K562 (cell line): ENCODE data around the gene BRD3. TPM values are rescaled to one million over a fixed set of nuclear protein-coding genes. Genes with fewer than 3 reads are reported as not detected.

Experiments used
- ATAC-seq: fragments of 200-7000 bp; cut with Tn5 transposase; 3 replicates; pipeline ENCODE4 v1.9.1; 2020; ENCODE audit warnings: moderate library complexity
- BruUV-seq: library from RNA; stranded (reverse); fragments of 400-500 nt; replicated peaks from 2 replicates; lab custom pipeline; 2021; lab: Mats Ljungman, UMichigan
- CTCF ChIA-PET: fragments of 300-600 bp; formaldehyde crosslinking; extraction: SDS; loops from one replicate; lab custom pipeline; 2021; ENCODE audit warnings: low intra/inter-chr PET ratio; lab: Yijun Ruan, JAX
- POLR2A ChIA-PET: fragments of 300-600, 350-650 bp; sonication (Branson Sonifier 250); formaldehyde crosslinking; extraction: SDS; loops from one replicate; lab custom pipeline; 2021; ENCODE audit warnings: antibody characterized with exemption, inconsistent platforms; lab: Yijun Ruan, JAX
- DNase-seq, 4 experiments: peaks; one replicate each; pipeline versions ENCODE4 v3.0.0 to v3.0.0-alpha.2; 2011 to 2018; ENCODE audit warnings: low spot score in 3 of 4, mixed read lengths in 3 of 4; ENCODE audit errors: extremely low read depth in 1 of 4
- FAIRE-seq: peaks from 2 replicates; lab custom pipeline; 2011; peaks lifted over from hg19 to GRCh38; lab: Jason Lieb, UNC
- H2AFZ ChIP-seq: 2 replicates; pipeline ENCODE4 v1.6.0; 2011; ENCODE audit warnings: low read depth, low read length, control low read depth, inconsistent platforms
- H3K27ac ChIP-seq: fragments of 200-600 bp; 3 replicates; pipeline ENCODE4 v1.8.0; 2011; ENCODE audit warnings: low read depth, mild to moderate bottlenecking, control low read depth, inconsistent platforms, low read length, moderate library complexity, mixed read lengths; ENCODE audit errors: extremely low read depth
- H3K27me3 ChIP-seq, 2 experiments: fragments of 300-600 bp in 1 of 2; 2 replicates in 1 of 2; 3 replicates in 1 of 2; pipeline versions ENCODE4 v1.6.0 to v1.8.0; 2011; ENCODE audit warnings: inconsistent platforms in 2 of 2, low read length in 2 of 2, mild to moderate bottlenecking in 1 of 2, mixed read lengths in 1 of 2, moderate library complexity in 1 of 2; ENCODE audit not compliant: control insufficient read depth in 2 of 2, insufficient read depth in 2 of 2
- H3K36me3 ChIP-seq: fragments of 300-600 bp; 3 replicates; pipeline ENCODE4 v1.8.0; 2011; ENCODE audit warnings: mild to moderate bottlenecking, low read length, inconsistent platforms; ENCODE audit not compliant: control insufficient read depth, insufficient read depth
- H3K4me1 ChIP-seq, 2 experiments: fragments of 200-600 bp in 1 of 2; replicated peaks in 1 of 2; 2 replicates in 1 of 2; 3 replicates in 1 of 2; pipeline versions ENCODE4 v1.5.1 to v1.8.0; 2011; ENCODE audit warnings: inconsistent platforms in 2 of 2, low read length in 2 of 2, mild to moderate bottlenecking in 1 of 2, mixed read lengths in 1 of 2, moderate library complexity in 1 of 2; ENCODE audit not compliant: control insufficient read depth in 2 of 2, insufficient read depth in 2 of 2
- H3K4me2 ChIP-seq: 2 replicates; pipeline ENCODE4 v1.6.1; 2011; ENCODE audit warnings: low read length, control low read depth, inconsistent platforms, mixed read lengths; ENCODE audit not compliant: insufficient read depth
- H3K4me3 ChIP-seq: fragments of 200-600 bp; sonication (generic), shearing (Covaris generic); 2 replicates; pipeline ENCODE4 v1.5.1; 2016; ENCODE audit warnings: control low read depth, inconsistent platforms
- H3K79me2 ChIP-seq: fragments of 200-600 bp; 3 replicates; pipeline ENCODE4 v1.8.0; 2011; ENCODE audit warnings: low read length, inconsistent platforms; ENCODE audit not compliant: control insufficient read depth, insufficient read depth
- H3K9ac ChIP-seq, 2 experiments: 2 replicates each; pipeline versions ENCODE4 v1.6.0 to v1.6.1; 2011; ENCODE audit warnings: low read depth in 2 of 2, low read length in 2 of 2, control low read depth in 1 of 2, inconsistent platforms in 1 of 2, mild to moderate bottlenecking in 1 of 2, mixed read lengths in 1 of 2; ENCODE audit not compliant: insufficient read depth in 1 of 2
- H3K9me1 ChIP-seq: one replicate; pipeline ENCODE4 v1.6.0; 2011; ENCODE audit warnings: inconsistent platforms, mild to moderate bottlenecking, low read length, moderate library complexity; ENCODE audit not compliant: control insufficient read depth, insufficient read depth
- H3K9me3 ChIP-seq: replicated peaks from 2 replicates; pipeline ENCODE4 v1.5.1; 2011; ENCODE audit warnings: low read depth, low read length, inconsistent platforms; ENCODE audit not compliant: control insufficient read depth, insufficient read depth
- H4K20me1 ChIP-seq: replicated peaks from 2 replicates; pipeline ENCODE4 v1.6.1; 2011; ENCODE audit warnings: low read length, inconsistent platforms, mixed read lengths; ENCODE audit not compliant: control insufficient read depth, insufficient read depth
- CREM ChIP-seq: IDR thresholded peaks from 2 replicates; pipeline ENCODE4 v1.6.1; 2014; ENCODE audit warnings: antibody characterized with exemption, low read depth
- CXXC5 ChIP-seq: fragments of 250-450 bp; sonication (Bioruptor Pico); IDR thresholded peaks from 2 replicates; pipeline ENCODE4 v1.8.0; 2022; ENCODE audit warnings: inconsistent platforms, mild to moderate bottlenecking, moderate library complexity
- EHMT2 ChIP-seq: fragments of 450-650 bp; IDR thresholded peaks from 2 replicates; pipeline ENCODE4 v1.6.1; 2018; ENCODE audit warnings: antibody characterized with exemption
- ETV1 ChIP-seq: fragments of 450-650 bp; conservative IDR thresholded peaks from 2 replicates; pipeline ENCODE4 v1.6.1; 2016; ENCODE audit warnings: missing genetic modification characterization, control low read depth, low read depth, missing compliant biosample characterization
- GATA2 ChIP-seq: sonication (generic); formaldehyde crosslinking; IDR thresholded peaks from 2 replicates; pipeline ENCODE4 v1.4.0; 2020; ENCODE audit warnings: mild to moderate bottlenecking, missing genetic modification reagents
- PRMT5 ChIP-seq: sonication (generic); formaldehyde crosslinking; IDR thresholded peaks from 2 replicates; pipeline ENCODE4 v1.5.0; 2020; ENCODE audit warnings: missing genetic modification reagents
- PYGO2 ChIP-seq: fragments of 450-650 bp; IDR thresholded peaks from 2 replicates; pipeline ENCODE4 v1.6.1; 2016; ENCODE audit warnings: mild to moderate bottlenecking, missing genetic modification characterization, moderate library complexity, missing compliant biosample characterization
- SMARCA4 ChIP-seq: fragments of 450-650 bp; IDR thresholded peaks from 2 replicates; pipeline ENCODE4 v1.6.1; 2016
- SMC3 ChIP-seq: conservative IDR thresholded peaks from 2 replicates; pipeline ENCODE4 v1.6.1; 2011; ENCODE audit warnings: low read depth, low read length, improper control_type of control experiment; ENCODE audit not compliant: insufficient read depth
- SREBF2 ChIP-seq: sonication (generic); formaldehyde crosslinking; IDR thresholded peaks from 2 replicates; pipeline ENCODE4 v1.4.0; 2020; ENCODE audit warnings: mild to moderate bottlenecking, missing genetic modification reagents
- YY1 ChIP-seq, 3 experiments: IDR thresholded peaks; 2 replicates each; pipeline ENCODE4 v1.6.1; 2011; ENCODE audit warnings: low read length in 2 of 3, mild to moderate bottlenecking in 2 of 3, moderate library complexity in 2 of 3, borderline replicate concordance in 1 of 3, control low read depth in 1 of 3, low read depth in 1 of 3; ENCODE audit not compliant: insufficient read depth in 3 of 3, insufficient replicate concordance in 2 of 3, control insufficient read depth in 1 of 3, insufficient read length in 1 of 3; ENCODE audit errors: extremely low read depth in 1 of 3
- ZNF277 ChIP-seq: fragments of 250-450 bp; sonication (Bioruptor Pico); IDR thresholded peaks from 2 replicates; pipeline ENCODE4 v1.8.0; 2022; ENCODE audit warnings: inconsistent platforms, mild to moderate bottlenecking, moderate library complexity, borderline replicate concordance
- WGBS: fragments of 100-300 bp; shearing (Covaris generic); methylation state at CpG from one replicate; pipeline ENCODE4 v1.1.6; 2016; ENCODE audit warnings: low coverage, mixed read lengths; ENCODE audit not compliant: insufficient coverage; ENCODE audit errors: missing lambda C conversion rate; 5-methylcytosine and 5-hydroxymethylcytosine counted together
- in situ Hi-C: fragments of 300-500 bp; cut with MboI; formaldehyde crosslinking; loops from 4 replicates; pipeline ENCODE4 v1.15.0; 2018; ENCODE audit warnings: inconsistent platforms, mixed read lengths
- intact Hi-C: fragments of 100-400 bp; cut with micrococcal nuclease; formaldehyde crosslinking; loops from 2 replicates; pipeline ENCODE4 v1.14.2; 2022
- polyA plus RNA-seq, 8 experiments: library from polyadenylated mRNA; depleted of rRNA in 4 of 8; stranded (reverse) in 5 of 8; unstranded in 3 of 8; fragments of >200 nt; fragmentation: Nextera tagmentation in 2 of 8; fragmentation: Illumina TruSeq in 1 of 8; extraction: Ambion mirVana in 2 of 8; extraction: Trizol in 1 of 8; gene quantifications; 2 replicates each; pipeline versions ENCODE4 v1.2.1 to v1.2.3, GENCODE V29; 2011 to 2014; ENCODE audit warnings: inconsistent platforms in 1 of 8, missing spikeins in 1 of 8
- total RNA-seq, 7 experiments: library from RNA; depleted of rRNA in 6 of 7; stranded (reverse); fragments of >200 nt in 6 of 7; fragmentation: Illumina TruSeq in 2 of 7; extraction: Trizol in 2 of 7; gene quantifications; 2 replicates each; pipeline versions ENCODE4 v1.2.1 to v1.2.3, GENCODE V29; 2011 to 2021; ENCODE audit warnings: low replicate concordance in 1 of 7

Gene BRD3
- total and polyA plus RNA-seq, 9 of the 15 experiments (the other 6 are each of a cell fraction or from before 2014, with no cell fraction given): 0.82 to 37.1 (median 4.2) TPM

- peaks cover 16 to 17% of the 10 kb centered on the region in 2 experiments for H3K27me3 ChIP-seq
- 37% methylated on average over 28 of the region's 28 CpGs for WGBS
- DNase-seq (peak; percentile 51 to 66 (median 64)), ATAC-seq (peak; percentile 33), FAIRE-seq (peak; percentile 86)
- peak overlapping the region; percentile 85 for H3K27ac ChIP-seq
- TF ChIP-seq CREM: 0 out of 2 replicates have a peak, but pooled peaks have one; percentile 14
- no peak for TF ChIP-seq SMC3
- no peak for TF ChIP-seq EHMT2
- peak in 1 of 3 experiments; percentile 15 for TF ChIP-seq YY1 (IDR thresholded peaks at IDR 0.05; ENCODE audit: borderline replicate concordance in 1 of 3, control insufficient read depth in 1 of 3, extremely low read depth in 1 of 3, insufficient read depth in 3 of 3, insufficient read length in 1 of 3, insufficient replicate concordance in 2 of 3, low read depth in 1 of 3, low read length in 2 of 3)
- 0 out of 2 replicates have a peak, but pooled peaks have one; percentile 28 for TF ChIP-seq SMARCA4
- TF ChIP-seq SREBF2 (CRISPR knock-in tag): no peak
- no peak for TF ChIP-seq ZNF277
- no peak for TF ChIP-seq PYGO2
- TF ChIP-seq CXXC5 (CRISPR knock-in tag): 0 out of 2 replicates have a peak, but pooled peaks have one; percentile 16
- TF ChIP-seq GATA2 (CRISPR knock-in tag): peak; percentile 55
- peak; percentile 31; the same call in 1 of the 2 replicates for TF ChIP-seq ETV1
- no peak for TF ChIP-seq PRMT5
- H3K79me2 ChIP-seq: peaks cover 53% of the 10 kb centered on the region
- BruUV-seq: no TSS peak
- H3K4me1 ChIP-seq: peaks cover 10 to 51% of the 10 kb centered on the region in 2 experiments; a peak in 4 of 5 replicates
- POLR2A ChIA-PET: interaction anchor here (0.6 kb wide), 1 partner anchor 61 kb away, joined by 3 read pairs; no protein-coding TSS in a partner anchor
- intact Hi-C loops (no loop called here), in situ Hi-C loops (no loop called here)
- H3K36me3 ChIP-seq: no peaks in the 10 kb centered on the region
- H3K9ac ChIP-seq: peak overlapping the region; percentile 71 to 84
- peak overlapping the region; percentile 14; the same call in 1 of the 2 replicates for H2AFZ ChIP-seq
- peak overlapping the region; percentile 77 for H3K4me2 ChIP-seq
- CTCF ChIA-PET: no interaction called here
- peaks cover 5% of the 10 kb centered on the region for H3K9me1 ChIP-seq
- H3K4me3 ChIP-seq: peak overlapping the region; percentile 75
- peaks cover 15% of the 10 kb centered on the region for H4K20me1 ChIP-seq
- H3K9me3 ChIP-seq: no peaks in the 10 kb centered on the region
Observed at GRCh38 chr9:134065612-134066419, 2.0 kb downstream of the BRD3 start.
